CD4-positive, alpha-beta T cell treated with Interleukin-15 for 4 hours (primary cell): ENCODE results near the gene PPP2R2D.
A peak's percentile ranks its signal among the peaks of the same experiment; 100 is the strongest.
"Not testable (repeated sequence)": the region's sequence is repeated elsewhere in the genome, so short reads cannot be mapped to it uniquely, and the experiment has no call there.

Source experiments
- DNase-seq: peaks from one replicate; pipeline ENCODE4 v3.0.0-alpha.2; 2020; ENCODE audit warnings: low spot score

The PPP2R2D gene

GRCh38 chr10:131908151-131908550, 7.3 kb downstream of the PPP2R2D start:
- DNase-seq = no peak

DNA sequence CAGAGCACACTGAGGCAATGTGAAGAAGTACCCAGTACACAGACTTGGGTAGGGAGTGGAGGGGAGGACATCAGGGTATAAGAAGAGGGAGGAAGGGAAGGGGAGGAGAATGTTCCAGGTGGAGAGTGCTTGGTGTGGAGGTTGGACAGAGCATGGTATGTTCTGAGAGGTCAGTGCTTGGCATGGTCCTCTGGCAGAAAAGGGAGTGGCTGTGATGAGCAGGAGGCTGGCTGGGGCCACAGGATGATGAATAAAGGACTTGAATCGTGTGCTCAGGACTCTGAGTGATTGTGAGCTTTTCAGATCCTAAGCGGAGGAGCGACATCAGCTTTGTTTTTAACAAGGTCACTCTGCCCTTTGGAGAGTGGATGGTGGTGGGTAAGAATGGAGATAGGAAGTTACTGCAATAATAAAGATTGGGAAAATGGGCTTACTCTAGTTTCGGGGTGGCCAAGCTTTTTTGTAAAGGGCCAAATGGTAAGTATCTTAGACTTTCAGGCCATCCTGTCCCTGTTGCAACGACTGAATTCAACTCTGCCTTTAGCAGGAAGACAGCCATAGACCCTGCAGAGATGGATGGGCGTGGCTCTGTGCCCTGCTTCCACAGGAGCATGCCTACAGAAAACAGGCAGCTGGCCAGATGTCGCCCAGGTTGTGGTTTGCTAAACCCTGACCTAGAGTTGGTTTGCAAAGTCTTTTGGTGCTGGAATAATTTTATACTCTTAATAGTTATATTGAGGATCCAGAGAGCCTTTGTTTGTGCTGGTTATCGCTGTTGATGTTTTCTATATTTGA, 8.4 kb downstream of the PPP2R2D start:
- no peak for DNase-seq

- DNase-seq = no peak
Measured at GRCh38 chr10:131909929-131910328, 9.1 kb downstream of the PPP2R2D start.

GRCh38 chr10:131910663-131911314, 10.0 kb downstream of the PPP2R2D start:
- no peak for DNase-seq

DNA sequence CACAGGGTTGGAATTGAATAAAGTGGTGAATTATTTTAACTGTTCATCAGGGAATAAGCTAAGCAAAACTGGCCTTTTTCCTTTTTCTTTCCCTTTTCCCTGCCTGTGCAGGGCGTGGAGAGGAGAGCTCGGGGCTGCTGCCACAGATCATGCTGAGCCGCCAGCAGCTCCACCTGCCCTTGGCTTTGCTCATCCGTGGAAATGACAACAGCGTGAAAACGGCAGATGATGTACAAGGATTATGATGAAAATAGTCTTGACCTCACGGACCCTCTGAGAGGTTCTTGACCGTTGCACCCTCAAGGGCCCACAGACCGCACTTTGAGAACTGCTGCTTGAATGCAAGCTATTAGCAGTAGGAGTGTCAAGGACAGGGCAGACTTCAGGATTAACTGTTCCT, 10.6 kb downstream of the PPP2R2D start:
- DNase-seq = no peak

DNA sequence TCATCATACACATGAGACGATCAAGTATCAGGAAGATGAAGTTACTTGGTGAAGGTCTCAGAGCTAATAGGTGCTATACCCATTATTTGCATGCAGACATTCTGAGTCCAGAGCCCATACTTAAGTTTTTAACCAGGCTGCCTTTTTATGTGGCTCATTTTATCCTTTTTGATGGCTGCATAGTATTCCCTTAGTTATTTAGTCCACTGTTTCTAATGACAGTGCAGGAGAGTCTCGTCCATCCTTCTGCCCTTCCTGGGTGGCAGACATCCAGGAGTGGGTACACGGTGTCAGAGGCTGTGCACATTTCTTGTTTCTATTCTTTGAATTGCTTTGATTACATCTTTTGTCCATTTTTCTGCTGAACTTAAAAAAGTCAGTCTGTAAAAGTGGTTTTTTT, 11.8 kb downstream of the PPP2R2D start:
- no peak for DNase-seq

GRCh38 chr10:131915484-131915883, 14.7 kb downstream of the PPP2R2D start:
- DNase-seq = no peak

- DNase-seq = no peak
Measured at GRCh38 chr10:131915990-131916766, 15.4 kb downstream of the PPP2R2D start.

- DNase-seq = not testable (repeated sequence)
Measured at GRCh38 chr10:131916767-131917160, 16.0 kb downstream of the PPP2R2D start.

- not testable (repeated sequence) for DNase-seq
Measured at GRCh38 chr10:131917496-131917895, 16.7 kb downstream of the PPP2R2D start.

DNA sequence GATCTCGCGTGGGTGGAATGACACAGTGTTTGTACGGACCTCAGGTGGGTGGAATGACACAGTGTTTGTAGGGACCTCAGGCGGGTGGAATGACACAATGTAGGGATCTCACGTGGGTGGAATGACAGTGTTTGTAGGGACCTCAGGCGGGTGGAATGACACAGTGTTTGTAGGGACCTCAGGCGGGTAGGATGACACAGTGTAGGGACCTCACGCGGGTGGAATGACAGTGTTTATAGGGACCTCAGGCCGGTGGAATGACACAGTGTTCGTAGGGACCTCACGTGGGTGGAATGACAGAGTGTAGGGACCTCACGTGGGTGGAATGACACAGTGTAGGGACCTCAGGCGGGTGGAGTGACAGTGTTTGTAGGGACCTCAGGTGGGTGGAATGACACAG, 18.7 kb downstream of the PPP2R2D start:
- not testable (repeated sequence) for DNase-seq

- no peak for DNase-seq
Measured at GRCh38 chr10:131920151-131920550, 19.3 kb downstream of the PPP2R2D start.

DNA sequence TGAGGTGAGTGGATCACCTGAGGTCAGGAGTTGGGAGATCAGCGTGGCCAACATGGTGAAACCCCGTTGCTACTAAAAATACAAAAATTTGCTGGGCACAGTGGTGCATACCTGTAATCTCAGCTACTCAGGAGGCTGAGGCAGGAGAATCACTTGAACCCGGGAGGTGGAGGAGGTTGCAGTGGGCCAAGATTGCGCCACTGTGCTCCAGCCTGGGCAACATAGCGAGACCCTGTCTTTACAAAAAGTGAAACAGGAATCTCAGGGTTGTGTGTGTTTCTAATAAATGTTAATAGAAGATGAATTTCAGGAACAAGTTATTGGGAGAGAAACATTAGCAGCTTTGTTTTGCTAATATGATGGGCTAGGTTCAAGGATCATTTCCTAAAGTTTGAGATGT, 19.9 kb downstream of the PPP2R2D start:
- no peak for DNase-seq

GRCh38 chr10:131921184-131921583, 20.4 kb downstream of the PPP2R2D start:
- no peak for DNase-seq

GRCh38 chr10:131923038-131923756, 22.4 kb downstream of the PPP2R2D start:
- DNase-seq = no peak

- no peak for DNase-seq
Measured at GRCh38 chr10:131925011-131925649, 24.3 kb downstream of the PPP2R2D start.

DNA sequence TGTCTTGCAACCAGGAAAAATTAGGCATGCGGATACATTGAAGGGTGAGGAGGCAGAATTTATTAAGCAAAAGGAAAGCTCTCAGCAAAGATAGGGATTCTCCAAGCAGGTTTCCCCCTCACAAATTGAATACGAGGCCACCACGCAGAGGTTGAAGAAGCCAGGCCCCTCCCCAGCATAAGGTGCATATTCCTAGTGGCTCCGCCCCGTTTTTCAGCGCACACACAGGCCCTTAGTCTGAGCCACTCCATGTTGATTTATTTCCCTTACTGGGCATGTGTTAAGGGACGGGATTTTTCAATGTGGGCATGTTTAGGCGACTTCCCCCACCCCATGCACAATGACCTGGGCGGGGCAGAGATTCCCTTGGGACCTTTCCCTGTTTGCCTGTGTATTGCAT, 24.9 kb downstream of the PPP2R2D start:
- no peak for DNase-seq

DNA sequence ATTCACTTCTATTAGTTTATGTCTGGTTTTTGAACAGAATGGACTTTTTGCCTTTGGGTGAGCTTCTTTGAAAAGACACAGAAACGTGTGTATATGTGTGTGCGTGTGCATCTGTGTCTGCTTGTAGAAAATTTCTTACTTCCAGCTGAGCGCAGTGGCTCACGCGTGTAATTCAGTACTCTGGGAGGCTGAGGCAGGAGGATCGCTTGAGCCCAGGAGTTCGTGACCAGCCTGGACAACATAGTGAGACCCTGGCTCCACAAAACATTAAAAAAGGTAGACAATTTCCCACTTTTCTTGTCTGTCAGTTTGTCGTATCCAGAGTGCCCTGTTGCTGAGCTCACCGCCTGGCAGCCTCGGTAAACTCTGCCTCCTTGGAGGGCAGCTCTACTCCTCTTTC, 25.4 kb downstream of the PPP2R2D start:
- no peak for DNase-seq

DNA sequence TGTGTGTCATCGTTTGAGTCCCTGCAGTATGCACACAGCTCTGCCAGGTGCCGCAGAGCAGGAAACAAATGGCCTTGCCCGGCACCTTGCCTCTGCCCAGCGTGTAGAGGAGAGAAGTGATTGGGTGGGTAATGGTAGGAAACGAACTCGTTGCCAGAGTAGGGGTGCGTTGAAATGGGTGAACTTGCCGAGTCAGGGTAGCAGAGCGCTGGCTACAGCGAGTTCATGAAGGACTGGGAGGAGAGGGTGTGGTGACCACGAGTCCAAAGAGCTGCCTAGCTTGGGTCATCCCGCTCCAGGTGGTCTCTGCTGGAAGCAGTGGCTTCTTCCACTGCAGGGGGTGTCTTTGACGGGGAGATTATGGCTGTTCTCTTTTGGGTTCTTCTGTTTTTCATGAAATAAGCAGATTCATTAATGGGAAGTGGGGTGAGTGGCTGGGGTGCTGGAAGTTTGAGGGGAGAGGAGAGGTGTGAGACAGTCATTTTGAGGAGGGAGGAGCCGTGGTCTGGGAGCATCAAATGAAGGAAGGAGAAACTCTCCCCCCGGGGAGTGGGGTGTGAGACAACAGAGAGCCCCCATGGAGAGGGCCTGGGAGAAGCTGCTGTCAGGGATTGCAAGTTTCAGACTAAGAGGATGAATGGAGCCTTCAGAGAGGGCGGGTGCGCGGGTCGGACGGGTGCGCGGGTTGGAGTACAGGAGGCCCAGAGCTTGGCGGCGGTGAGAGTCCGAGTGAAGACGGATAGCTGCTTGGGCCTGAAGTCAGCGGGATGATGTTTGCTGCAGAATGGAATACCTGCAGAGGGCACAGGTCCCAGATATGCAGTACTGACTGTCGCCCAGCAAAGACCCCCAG, 26.2 kb downstream of the PPP2R2D start:
- DNase-seq = no peak

DNA sequence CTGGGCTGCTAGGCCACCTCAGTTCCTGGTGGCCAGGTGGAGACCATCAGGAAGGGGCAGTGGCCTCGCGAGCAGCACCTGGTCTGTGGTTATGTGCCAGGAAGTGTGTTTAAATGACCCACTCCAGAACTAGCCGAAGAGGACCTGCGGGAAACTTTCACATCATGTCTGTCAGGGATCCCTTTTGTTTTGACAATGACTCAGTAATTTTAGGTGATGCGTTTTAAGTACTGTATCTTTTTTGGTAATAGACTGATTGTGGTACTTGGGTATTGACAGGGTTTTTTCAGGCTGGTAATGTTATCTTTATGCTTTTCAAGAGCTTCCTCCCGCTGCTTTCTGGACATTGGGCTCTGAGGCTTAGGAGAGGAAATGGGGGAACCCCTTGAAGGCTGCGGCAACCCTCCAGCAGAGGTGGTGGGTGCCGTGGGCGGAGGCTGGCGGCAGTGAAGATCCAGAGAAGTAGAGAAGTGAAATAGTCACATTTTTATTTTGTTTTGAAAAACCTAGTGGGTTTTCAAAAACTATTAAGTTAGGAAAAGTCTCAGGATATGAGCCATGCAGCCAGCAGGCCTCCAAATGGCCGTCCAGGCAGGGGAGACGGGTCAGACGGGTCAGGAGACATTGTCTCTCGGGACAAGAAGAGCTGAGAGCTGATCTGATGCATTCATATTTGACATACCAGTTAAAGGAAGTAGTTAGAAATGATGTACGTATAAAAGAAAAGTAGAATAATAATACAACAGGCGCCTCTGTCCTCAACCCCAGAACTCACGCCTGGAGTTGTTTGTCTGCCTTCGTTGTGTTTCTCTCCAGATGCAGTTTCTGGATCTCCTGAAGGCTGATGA, 27.7 kb downstream of the PPP2R2D start:
- DNase-seq = peak; percentile 7
